DMS 273 (cell line): ENCODE data around the gene GOLGA6L9.
"Not testable (repeated sequence)": the region's sequence is repeated elsewhere in the genome, so short reads cannot be mapped to it uniquely, and the experiment has no call there.

Experiments
- DNase-seq: peaks from one replicate; lab custom pipeline; 2025; ENCODE audit not compliant: unreplicated experiment; lab: John Stamatoyannopoulos, UW

Gene GOLGA6L9

GRCh38 chr15:82465629-82466028, 36.0 kb downstream of the GOLGA6L9 start:
- not testable (repeated sequence) for DNase-seq

DNA sequence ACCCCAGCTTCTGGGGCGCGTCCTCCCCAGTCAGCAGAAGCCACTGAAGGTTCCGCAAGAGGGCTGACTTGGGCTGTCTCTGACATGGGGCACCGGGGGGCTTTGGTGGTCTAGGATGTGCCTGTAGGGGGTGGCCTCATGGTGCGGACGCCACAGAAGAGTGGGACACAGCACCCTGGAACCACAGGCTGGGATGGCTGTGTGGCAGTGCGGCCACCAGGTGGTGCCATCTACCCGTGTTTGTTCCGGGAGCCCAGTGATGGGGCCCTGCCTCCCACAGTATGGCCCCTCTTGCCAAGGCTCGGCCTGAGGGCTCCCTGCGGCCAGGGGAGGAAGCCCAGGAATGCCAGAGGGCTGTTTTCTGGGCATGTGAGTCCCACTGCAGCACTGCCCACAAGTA, 38.6 kb downstream of the GOLGA6L9 start:
- not testable (repeated sequence) for DNase-seq

- not testable (repeated sequence) for DNase-seq
Observed at GRCh38 chr15:82469381-82469780, 39.8 kb downstream of the GOLGA6L9 start.

DNA sequence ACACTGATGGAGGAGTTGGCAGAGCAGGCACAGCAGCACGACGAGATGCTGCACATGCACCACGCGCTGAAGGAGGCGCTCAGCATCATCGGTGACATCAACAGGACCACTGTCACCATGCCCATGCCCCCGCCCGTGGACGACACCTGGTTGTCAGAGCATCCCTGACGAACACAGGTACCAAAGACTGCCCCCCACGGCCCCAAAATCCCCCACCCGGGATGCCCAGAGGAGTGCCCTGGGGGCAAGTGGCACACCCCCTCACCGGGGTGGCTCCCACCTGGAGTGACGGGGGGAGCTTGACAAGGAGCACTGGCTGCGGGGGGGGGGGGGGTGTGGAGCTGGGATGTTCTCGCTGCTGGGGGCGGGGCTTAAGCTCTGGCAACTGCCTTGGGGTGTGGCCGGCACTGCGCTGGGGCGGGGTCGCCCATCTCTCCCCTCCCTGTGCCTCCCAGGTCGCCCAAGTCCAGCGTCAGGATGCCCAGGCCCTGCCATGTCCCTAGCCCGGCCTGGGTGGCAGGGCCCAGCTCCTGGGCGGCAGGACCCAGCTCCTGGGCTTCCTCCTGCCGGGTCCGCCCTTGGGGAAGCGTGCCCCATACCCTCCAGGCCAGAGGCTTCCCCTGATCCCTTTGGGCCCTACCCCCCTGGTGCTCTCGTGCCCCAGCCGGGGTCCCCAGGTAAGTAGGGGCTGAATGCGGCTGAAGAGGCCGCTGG, 42.8 kb downstream of the GOLGA6L9 start:
- DNase-seq, result not testable (repeated sequence)

- DNase-seq, result not testable (repeated sequence)
Observed at GRCh38 chr15:82474596-82475325, 45.1 kb downstream of the GOLGA6L9 start.

GRCh38 chr15:82475345-82475967, 45.8 kb downstream of the GOLGA6L9 start:
- not testable (repeated sequence) for DNase-seq

- DNase-seq, result not testable (repeated sequence)
Observed at GRCh38 chr15:82476697-82477342, 47.2 kb downstream of the GOLGA6L9 start.

DNA sequence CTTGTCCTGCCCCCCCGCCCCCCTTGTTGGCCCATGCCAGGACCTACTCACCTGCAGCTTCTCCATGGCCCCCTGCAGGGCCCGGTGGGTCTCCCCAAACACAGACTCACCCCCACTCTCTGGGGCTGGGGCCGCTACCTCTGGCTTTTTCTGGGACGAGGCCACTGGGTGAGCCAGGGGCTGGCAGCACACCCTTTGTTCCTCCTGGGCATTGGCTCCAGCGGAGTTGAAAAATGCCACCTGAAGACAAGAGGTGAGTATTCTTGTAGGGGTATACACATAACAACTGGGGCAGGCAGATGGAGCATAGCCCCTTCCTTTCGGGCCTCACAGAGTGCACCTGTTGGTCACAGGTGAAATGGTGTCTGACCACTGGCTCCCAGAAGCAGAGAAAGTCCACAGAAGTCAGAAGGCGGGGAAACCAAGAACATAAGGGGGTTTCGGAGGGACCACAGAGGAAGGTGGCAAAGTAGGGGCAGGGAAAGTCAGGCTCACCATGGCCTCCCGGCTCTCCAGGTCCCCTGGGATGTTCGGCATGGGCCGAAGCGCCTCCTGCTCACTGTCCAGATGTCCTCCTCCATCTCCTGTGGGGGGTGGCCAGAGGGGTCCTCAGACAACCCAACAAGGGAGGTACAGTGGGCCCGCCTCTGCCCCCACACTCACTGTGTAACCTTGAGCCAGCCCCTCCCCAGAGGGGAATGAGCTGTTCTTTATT, 47.9 kb downstream of the GOLGA6L9 start:
- DNase-seq, result not testable (repeated sequence)
